Vein endothelial cell (primary cell): Measurements from ENCODE around the gene STT3A. TPM values are rescaled to one million over a fixed set of nuclear protein-coding genes. Genes with fewer than 3 reads are reported as not detected.

Experiments used
- small RNA-seq: library from RNA; depleted of rRNA; stranded (forward); fragments of <200 nt; gene quantifications from one replicate; pipeline ENCODE3, GENCODE V24; 2012
- total RNA-seq: library from RNA; depleted of rRNA; stranded (reverse); fragments of >200 nt; gene quantifications from 2 replicates; pipeline ENCODE4 v1.2.3, GENCODE V29; 2012

The STT3A gene
- total RNA-seq = 259 and 279 TPM in 2 replicates

DNA sequence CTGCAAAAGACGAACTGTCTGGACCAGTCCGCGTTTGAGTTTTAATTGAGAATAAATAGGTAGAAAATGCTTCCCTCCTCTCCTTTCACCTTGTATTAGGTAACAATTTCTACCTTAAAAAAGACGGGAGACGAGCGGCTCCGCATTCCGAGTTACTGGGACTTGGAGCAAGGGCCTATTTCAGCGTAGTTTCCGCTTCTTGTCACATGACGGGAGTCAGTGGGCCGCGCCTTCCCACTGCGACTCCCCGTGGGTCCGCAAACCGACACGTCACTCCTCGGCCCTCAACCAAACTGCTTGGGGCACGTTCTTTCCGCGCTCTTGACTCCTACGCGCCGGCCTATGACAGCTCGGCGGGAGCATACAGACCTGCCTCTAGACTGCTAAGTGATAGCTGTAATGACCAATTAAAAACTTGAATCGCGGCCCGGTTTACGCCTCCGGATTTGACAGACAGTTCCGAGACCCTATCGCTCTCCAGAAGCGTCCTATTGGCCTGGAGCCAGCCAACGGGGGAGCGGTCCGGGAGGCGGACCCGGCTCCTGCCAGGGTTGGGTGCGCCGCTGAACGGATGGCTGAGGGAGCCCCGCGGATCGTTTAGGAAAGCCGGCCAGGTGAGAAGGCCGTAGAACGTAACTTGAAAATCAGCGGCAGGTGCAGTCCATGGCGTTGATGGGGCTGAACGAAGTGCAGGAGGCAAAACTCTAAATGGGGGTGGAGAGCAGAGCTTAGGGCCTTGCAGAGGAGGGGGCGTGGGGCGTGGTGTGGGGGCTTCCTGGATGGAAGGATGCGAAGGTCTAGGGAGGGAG, at the start of gene STT3A:
Gene STT3A, plus strand, starts transcription at position 548 of the 809 bp plus-strand sequence. CDS start 3,064 bp downstream, outside the sequence.

DNA sequence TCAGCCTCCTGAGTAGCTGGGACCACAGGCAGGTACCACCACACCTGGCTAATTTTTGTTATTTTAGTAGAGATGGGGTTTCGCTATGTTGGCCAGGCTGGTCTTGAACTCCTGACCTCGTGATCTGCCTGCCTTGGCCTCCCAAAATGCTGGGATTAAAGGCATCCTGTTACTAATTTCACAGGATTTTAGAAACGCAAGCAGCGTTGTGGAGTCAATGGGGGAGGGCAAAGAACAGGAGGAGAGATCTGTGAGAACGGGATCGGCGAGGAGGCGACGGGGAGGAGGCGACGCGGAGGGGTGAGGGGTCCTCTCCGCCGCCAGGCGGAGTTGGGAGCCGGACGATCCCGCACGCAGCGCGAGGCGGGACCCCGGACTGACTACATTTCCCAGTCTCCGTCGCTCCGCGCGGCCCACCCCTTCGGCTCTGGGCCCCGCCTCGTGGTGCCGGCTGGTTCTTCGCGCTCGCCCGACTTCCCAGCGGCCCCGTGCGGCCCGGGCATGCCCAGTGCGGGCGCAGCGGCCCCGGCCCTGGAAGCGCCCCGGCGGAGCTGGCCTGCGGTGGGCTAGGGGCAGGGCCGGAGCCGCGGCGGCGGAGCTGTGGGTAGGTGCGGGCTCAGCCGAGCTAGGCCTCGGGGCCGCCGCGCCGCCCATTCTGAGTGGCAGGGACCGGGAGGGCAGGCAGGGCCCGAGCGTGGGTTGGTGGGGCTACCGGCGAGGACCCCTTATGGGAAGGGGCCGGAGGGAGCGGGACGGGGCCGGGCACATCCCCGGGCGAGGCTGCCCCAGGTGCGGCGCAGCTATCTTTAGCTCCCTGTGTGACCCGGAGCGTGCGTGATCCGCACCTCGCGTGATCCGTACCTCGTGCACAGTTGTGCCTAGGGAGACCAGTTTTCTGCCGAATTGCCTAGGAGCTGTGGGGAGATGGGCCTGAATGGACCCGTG, 23.4 kb upstream of the STT3A start, which contains the start of gene EI24:
Gene EI24, plus strand, starts transcription at position 508 of the 945 bp plus-strand sequence. CDS start 3,051 bp downstream, outside the sequence.

DNA sequence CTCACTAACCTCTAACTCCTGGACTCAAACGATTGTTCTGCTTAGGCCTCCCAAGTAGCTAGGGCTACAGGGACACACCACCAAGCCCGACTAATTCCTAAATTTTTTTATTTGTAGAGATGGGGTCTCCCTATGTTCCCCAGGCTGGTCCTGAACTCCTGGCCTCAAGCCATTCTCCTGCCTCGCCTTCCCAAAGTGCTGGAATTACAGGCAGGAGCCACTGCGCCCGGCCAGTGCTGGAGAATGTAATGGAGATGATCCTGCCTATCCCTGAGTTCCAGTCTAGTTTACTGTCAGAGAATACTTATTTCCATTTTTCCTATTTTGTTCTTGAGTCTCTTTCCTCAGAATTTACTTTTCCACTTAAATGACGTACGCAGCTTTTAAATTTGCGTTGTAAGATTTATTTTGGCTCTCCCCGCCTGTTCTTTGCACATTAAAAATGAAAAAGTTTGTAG, 32.1 kb downstream of the STT3A start, which contains the start of gene CHEK1:
Gene CHEK1, plus strand, starts transcription at position 408 of the 458 bp plus-strand sequence. CDS start 1,606 bp downstream, outside the sequence.

Small RNA genes within 50 kb of the gene (small RNA-seq; reads per million reads assigned to genes)
- 0.37 reads per million, percentile 18 among the genes with 10 or more reads in this experiment for gene RNU2-35P
- gene RNU6-1156P = not detected

Other genes with a start within 250 kb of the STT3A start
- 47.4 and 58.5 TPM in 2 replicates for gene FEZ1, start 96.6 kb upstream of the STT3A start, total RNA-seq
- gene EI24, start 23.4 kb upstream of the STT3A start, total RNA-seq = 129 and 137 TPM in 2 replicates
- 26.1 and 42.2 TPM in 2 replicates for gene CHEK1, start 32.3 kb downstream of the STT3A start, total RNA-seq
- gene ACRV1, start 88.0 kb downstream of the STT3A start, total RNA-seq = not detected in 2 replicates
- gene PATE1, start 153.4 kb downstream of the STT3A start, total RNA-seq = not detected in 2 replicates
- gene PATE2, start 186.0 kb downstream of the STT3A start, total RNA-seq = 0.19 and 0.65 TPM in 2 replicates
- gene PATE3, start 195.3 kb downstream of the STT3A start, total RNA-seq = not detected in 2 replicates
- gene PATE4, start 240.5 kb downstream of the STT3A start, total RNA-seq = not detected in 2 replicates